Measurements from ENCODE around the gene EFHC1. TPM values are rescaled to one million over a fixed set of nuclear protein-coding genes. Genes with fewer than 3 reads are reported as not detected.
A peak's percentile ranks its signal among the peaks of the same experiment; 100 is the strongest.

The EFHC1 gene
- polyA plus RNA-seq, 2 donors = 8.4 to 14.4 TPM

- H3K27me3 ChIP-seq (ENCODE audit: control insufficient read depth in 1 of 2, insufficient read depth in 2 of 2, low read length in 2 of 2) = peaks cover 0 to 3% of the 10 kb centered on the region in 2 donors
- no peaks in the 10 kb centered on the region for H3K4me1 ChIP-seq (ENCODE audit: control insufficient read depth in 2 of 2, insufficient read depth in 2 of 2, low read length in 1 of 2)
- WGBS, 2 donors = 84 to 86% methylated on average over 2 of the region's 2 CpGs
- no peaks in the 10 kb centered on the region for H3K9me3 ChIP-seq (ENCODE audit: control insufficient read depth in 2 of 2, insufficient read depth in 1 of 2, low read depth in 1 of 2, low read length in 1 of 2)
- H3K4me3 ChIP-seq (ENCODE audit: low read depth in 1 of 2, low read length in 2 of 2) = no peak overlapping the region
- H3K27ac ChIP-seq (ENCODE audit: low read depth in 2 of 2, low read length in 1 of 2) = no peak overlapping the region
- peaks cover 0 to 2% of the 10 kb centered on the region in 2 donors for H3K36me3 ChIP-seq (ENCODE audit: control insufficient read depth in 2 of 2, insufficient read depth in 2 of 2, low read length in 1 of 2)
Measured at GRCh38 chr6:52496631-52497030, 76.5 kb downstream of the EFHC1 start.

- 79 to 82% methylated on average over 14 of the region's 14 CpGs for WGBS, 2 donors
- Histone ChIP-seq H3K4me3 (ENCODE audit: low read depth in 1 of 2, low read length in 2 of 2) (no peak overlapping the region), H3K4me1 (ENCODE audit: control insufficient read depth in 2 of 2, insufficient read depth in 2 of 2, low read length in 1 of 2) (no peaks in the 10 kb centered on the region), H3K9me3 (ENCODE audit: control insufficient read depth in 2 of 2, insufficient read depth in 1 of 2, low read depth in 1 of 2, low read length in 1 of 2) (no peaks in the 10 kb centered on the region), H3K27me3 (ENCODE audit: control insufficient read depth in 1 of 2, insufficient read depth in 2 of 2, low read length in 2 of 2) (peaks cover 0 to 3% of the 10 kb centered on the region in 2 donors), H3K27ac (ENCODE audit: low read depth in 2 of 2, low read length in 1 of 2) (no peak overlapping the region), H3K36me3 (ENCODE audit: control insufficient read depth in 2 of 2, insufficient read depth in 2 of 2, low read length in 1 of 2) (peaks cover 0 to 2% of the 10 kb centered on the region in 2 donors)
Measured at GRCh38 chr6:52497652-52498408, 77.7 kb downstream of the EFHC1 start.

- no peak overlapping the region for H3K4me3 ChIP-seq (ENCODE audit: low read depth in 1 of 2, low read length in 2 of 2)
- H3K9me3 ChIP-seq (ENCODE audit: control insufficient read depth in 2 of 2, insufficient read depth in 1 of 2, low read depth in 1 of 2, low read length in 1 of 2) = no peaks in the 10 kb centered on the region
- H3K36me3 ChIP-seq (ENCODE audit: control insufficient read depth in 2 of 2, insufficient read depth in 2 of 2, low read length in 1 of 2) = peaks cover 0 to 2% of the 10 kb centered on the region in 2 donors
- peaks cover 0 to 3% of the 10 kb centered on the region in 2 donors for H3K27me3 ChIP-seq (ENCODE audit: control insufficient read depth in 1 of 2, insufficient read depth in 2 of 2, low read length in 2 of 2)
- 83 to 93% methylated on average over 11 of the region's 11 CpGs for WGBS, 2 donors
- H3K27ac ChIP-seq (ENCODE audit: low read depth in 2 of 2, low read length in 1 of 2) = no peak overlapping the region
- H3K4me1 ChIP-seq (ENCODE audit: control insufficient read depth in 2 of 2, insufficient read depth in 2 of 2, low read length in 1 of 2) = peaks cover 0 to 3% of the 10 kb centered on the region in 2 donors
Measured at GRCh38 chr6:52498538-52499017, 78.4 kb downstream of the EFHC1 start.

GRCh38 chr6:52499026-52499425 is 78.9 kb downstream of the EFHC1 start:
- Histone ChIP-seq H3K4me1 (ENCODE audit: control insufficient read depth in 2 of 2, insufficient read depth in 2 of 2, low read length in 1 of 2) (peaks cover 0 to 8% of the 10 kb centered on the region in 2 donors), H3K27ac (ENCODE audit: low read depth in 2 of 2, low read length in 1 of 2) (no peak overlapping the region), H3K4me3 (ENCODE audit: low read depth in 1 of 2, low read length in 2 of 2) (no peak overlapping the region), H3K36me3 (ENCODE audit: control insufficient read depth in 2 of 2, insufficient read depth in 2 of 2, low read length in 1 of 2) (peaks cover 0 to 2% of the 10 kb centered on the region in 2 donors), H3K27me3 (ENCODE audit: control insufficient read depth in 1 of 2, insufficient read depth in 2 of 2, low read length in 2 of 2) (peaks cover 0 to 3% of the 10 kb centered on the region in 2 donors), H3K9me3 (ENCODE audit: control insufficient read depth in 2 of 2, insufficient read depth in 1 of 2, low read depth in 1 of 2, low read length in 1 of 2) (no peaks in the 10 kb centered on the region)
- 42 to 51% methylated on average over 1 of the region's 1 CpG for WGBS, 2 donors

GRCh38 chr6:52499681-52500236 is 79.6 kb downstream of the EFHC1 start:
- H3K27me3 ChIP-seq (ENCODE audit: control insufficient read depth in 1 of 2, insufficient read depth in 2 of 2, low read length in 2 of 2) = peaks cover 0 to 3% of the 10 kb centered on the region in 2 donors
- H3K36me3 ChIP-seq (ENCODE audit: control insufficient read depth in 2 of 2, insufficient read depth in 2 of 2, low read length in 1 of 2) = peaks cover 0 to 2% of the 10 kb centered on the region in 2 donors
- no peaks in the 10 kb centered on the region for H3K9me3 ChIP-seq (ENCODE audit: control insufficient read depth in 2 of 2, insufficient read depth in 1 of 2, low read depth in 1 of 2, low read length in 1 of 2)
- WGBS, 2 donors = 79 to 89% methylated on average over 11 of the region's 11 CpGs
- H3K4me1 ChIP-seq (ENCODE audit: control insufficient read depth in 2 of 2, insufficient read depth in 2 of 2, low read length in 1 of 2) = peaks cover 3 to 15% of the 10 kb centered on the region in 2 donors
- no peak overlapping the region for H3K27ac ChIP-seq (ENCODE audit: low read depth in 2 of 2, low read length in 1 of 2)
- no peak overlapping the region for H3K4me3 ChIP-seq (ENCODE audit: low read depth in 1 of 2, low read length in 2 of 2)

DNA sequence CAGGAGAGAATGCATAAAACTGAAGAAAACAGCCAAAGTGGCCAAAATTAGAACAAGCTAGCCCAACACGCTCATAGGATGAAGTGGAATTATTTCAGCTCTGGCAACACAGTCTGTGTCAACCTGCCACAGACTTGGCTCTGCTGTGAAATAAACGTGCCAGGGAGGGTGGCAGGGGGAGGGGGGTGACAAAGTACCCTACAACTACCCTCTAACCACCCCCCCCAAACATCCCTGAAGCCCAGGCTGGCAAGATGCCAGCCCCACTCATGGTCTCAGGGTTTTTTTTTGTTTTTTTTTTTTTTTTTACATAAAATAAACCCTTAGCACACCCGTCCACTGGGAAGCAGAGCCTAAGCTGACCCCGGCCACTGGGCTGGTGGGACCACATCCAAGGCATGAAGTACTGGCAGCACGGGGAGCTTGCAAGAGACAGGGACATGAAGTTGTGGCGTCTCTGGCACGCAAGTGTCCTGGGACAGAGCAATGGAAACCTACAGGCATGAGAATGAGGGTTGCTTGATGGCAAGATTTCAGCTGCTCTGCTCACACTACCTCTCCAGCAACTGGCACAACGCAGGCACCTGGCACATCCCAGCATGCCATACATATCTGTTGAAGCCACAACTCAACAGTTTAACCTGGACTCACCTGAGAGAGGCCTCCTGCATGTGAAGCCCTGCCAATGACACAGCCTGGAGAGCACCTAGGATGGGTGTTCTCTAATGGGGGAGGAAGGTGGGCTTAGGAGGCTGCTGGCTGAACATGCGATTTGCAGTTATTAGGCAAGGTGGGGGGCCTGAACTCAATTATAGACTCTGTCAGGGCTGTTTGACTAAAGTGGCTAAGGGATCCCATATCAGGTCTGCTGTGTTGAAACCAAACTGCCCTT is 80.3 kb downstream of the EFHC1 start:
- peaks cover 3 to 21% of the 10 kb centered on the region in 2 donors for H3K4me1 ChIP-seq (ENCODE audit: control insufficient read depth in 2 of 2, insufficient read depth in 2 of 2, low read length in 1 of 2)
- H3K27me3 ChIP-seq (ENCODE audit: control insufficient read depth in 1 of 2, insufficient read depth in 2 of 2, low read length in 2 of 2) = peaks cover 0 to 3% of the 10 kb centered on the region in 2 donors
- H3K4me3 ChIP-seq (ENCODE audit: low read depth in 1 of 2, low read length in 2 of 2) = no peak overlapping the region
- H3K27ac ChIP-seq (ENCODE audit: low read depth in 2 of 2, low read length in 1 of 2) = no peak overlapping the region
- peaks cover 0 to 2% of the 10 kb centered on the region in 2 donors for H3K36me3 ChIP-seq (ENCODE audit: control insufficient read depth in 2 of 2, insufficient read depth in 2 of 2, low read length in 1 of 2)
- 73 to 77% methylated on average over 9 of the region's 9 CpGs for WGBS, 2 donors
- H3K9me3 ChIP-seq (ENCODE audit: control insufficient read depth in 2 of 2, insufficient read depth in 1 of 2, low read depth in 1 of 2, low read length in 1 of 2) = no peaks in the 10 kb centered on the region

- peaks cover 3 to 21% of the 10 kb centered on the region in 2 donors for H3K4me1 ChIP-seq (ENCODE audit: control insufficient read depth in 2 of 2, insufficient read depth in 2 of 2, low read length in 1 of 2)
- no peak overlapping the region for H3K4me3 ChIP-seq (ENCODE audit: low read depth in 1 of 2, low read length in 2 of 2)
- no peaks in the 10 kb centered on the region for H3K9me3 ChIP-seq (ENCODE audit: control insufficient read depth in 2 of 2, insufficient read depth in 1 of 2, low read depth in 1 of 2, low read length in 1 of 2)
- H3K27ac ChIP-seq (ENCODE audit: low read depth in 2 of 2, low read length in 1 of 2) = no peak overlapping the region
- peaks cover 0 to 5% of the 10 kb centered on the region in 2 donors for H3K36me3 ChIP-seq (ENCODE audit: control insufficient read depth in 2 of 2, insufficient read depth in 2 of 2, low read length in 1 of 2)
- H3K27me3 ChIP-seq (ENCODE audit: control insufficient read depth in 1 of 2, insufficient read depth in 2 of 2, low read length in 2 of 2) = peaks cover 0 to 3% of the 10 kb centered on the region in 2 donors
- WGBS, 2 donors = 87 to 89% methylated on average over 20 of the region's 20 CpGs
Measured at GRCh38 chr6:52502306-52503029, 82.3 kb downstream of the EFHC1 start.

GRCh38 chr6:52503323-52503747 is 83.2 kb downstream of the EFHC1 start:
- H3K9me3 ChIP-seq (ENCODE audit: control insufficient read depth in 2 of 2, insufficient read depth in 1 of 2, low read depth in 1 of 2, low read length in 1 of 2) = no peaks in the 10 kb centered on the region
- H3K27me3 ChIP-seq (ENCODE audit: control insufficient read depth in 1 of 2, insufficient read depth in 2 of 2, low read length in 2 of 2) = peaks cover 0 to 3% of the 10 kb centered on the region in 2 donors
- WGBS, 2 donors = 43 to 63% methylated on average over 5 of the region's 5 CpGs
- peak overlapping the region; percentile 65 to 87 for H3K27ac ChIP-seq (ENCODE audit: low read depth in 2 of 2, low read length in 1 of 2)
- no peak overlapping the region for H3K4me3 ChIP-seq (ENCODE audit: low read depth in 1 of 2, low read length in 2 of 2)
- H3K4me1 ChIP-seq (ENCODE audit: control insufficient read depth in 2 of 2, insufficient read depth in 2 of 2, low read length in 1 of 2) = peaks cover 3 to 21% of the 10 kb centered on the region in 2 donors
- peaks cover 0 to 9% of the 10 kb centered on the region in 2 donors for H3K36me3 ChIP-seq (ENCODE audit: control insufficient read depth in 2 of 2, insufficient read depth in 2 of 2, low read length in 1 of 2)

All from esophagus (tissue), 2 donors.